ENCODE data around the gene IQGAP1.

The IQGAP1 gene

DNA sequence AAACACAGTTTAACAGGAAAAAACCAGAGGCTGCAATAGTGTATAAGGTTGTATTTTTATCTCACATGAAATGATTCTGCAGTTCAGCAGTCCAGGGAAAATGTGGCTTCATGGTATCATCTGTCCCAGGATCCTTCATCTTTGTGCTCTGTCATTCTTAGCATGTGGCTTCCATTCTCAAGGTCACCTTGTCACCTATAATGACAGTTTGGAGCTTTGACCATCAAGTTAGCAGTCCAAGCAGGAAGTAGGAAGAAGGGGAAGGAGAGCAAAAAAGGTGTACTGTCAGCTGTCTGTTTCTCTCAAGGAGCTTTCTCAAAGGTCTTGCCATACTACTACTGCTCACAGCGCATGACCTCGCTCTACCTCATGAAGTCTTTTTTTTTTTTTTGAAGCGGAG lies 83.1 kb downstream of the IQGAP1 start:
- TF ChIP-seq, protein P1, sequence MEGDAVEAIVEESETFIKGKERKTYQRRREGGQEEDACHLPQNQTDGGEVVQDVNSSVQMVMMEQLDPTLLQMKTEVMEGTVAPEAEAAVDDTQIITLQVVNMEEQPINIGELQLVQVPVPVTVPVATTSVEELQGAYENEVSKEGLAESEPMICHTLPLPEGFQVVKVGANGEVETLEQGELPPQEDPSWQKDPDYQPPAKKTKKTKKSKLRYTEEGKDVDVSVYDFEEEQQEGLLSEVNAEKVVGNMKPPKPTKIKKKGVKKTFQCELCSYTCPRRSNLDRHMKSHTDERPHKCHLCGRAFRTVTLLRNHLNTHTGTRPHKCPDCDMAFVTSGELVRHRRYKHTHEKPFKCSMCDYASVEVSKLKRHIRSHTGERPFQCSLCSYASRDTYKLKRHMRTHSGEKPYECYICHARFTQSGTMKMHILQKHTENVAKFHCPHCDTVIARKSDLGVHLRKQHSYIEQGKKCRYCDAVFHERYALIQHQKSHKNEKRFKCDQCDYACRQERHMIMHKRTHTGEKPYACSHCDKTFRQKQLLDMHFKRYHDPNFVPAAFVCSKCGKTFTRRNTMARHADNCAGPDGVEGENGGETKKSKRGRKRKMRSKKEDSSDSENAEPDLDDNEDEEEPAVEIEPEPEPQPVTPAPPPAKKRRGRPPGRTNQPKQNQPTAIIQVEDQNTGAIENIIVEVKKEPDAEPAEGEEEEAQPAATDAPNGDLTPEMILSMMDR (IDR thresholded peaks at IDR 0.05; ENCODE audit: low read depth, low read length, missing control alignments) = no peak
- Histone ChIP-seq H3K27me3 (replicated peaks) (no peaks in the 10 kb centered on the region), H3K36me3 (replicated peaks) (peaks cover 83% of the 10 kb centered on the region), H3K27ac (no peak overlapping the region), H3K4me3 (ENCODE audit: low read depth, low read length) (no peak overlapping the region)
- in situ Hi-C loops (cut with HindIII; ENCODE audit: low pct_ligation_motif_present, low sequenced_read_pairs) = no loop called here
- no peak for DNase-seq

DNA sequence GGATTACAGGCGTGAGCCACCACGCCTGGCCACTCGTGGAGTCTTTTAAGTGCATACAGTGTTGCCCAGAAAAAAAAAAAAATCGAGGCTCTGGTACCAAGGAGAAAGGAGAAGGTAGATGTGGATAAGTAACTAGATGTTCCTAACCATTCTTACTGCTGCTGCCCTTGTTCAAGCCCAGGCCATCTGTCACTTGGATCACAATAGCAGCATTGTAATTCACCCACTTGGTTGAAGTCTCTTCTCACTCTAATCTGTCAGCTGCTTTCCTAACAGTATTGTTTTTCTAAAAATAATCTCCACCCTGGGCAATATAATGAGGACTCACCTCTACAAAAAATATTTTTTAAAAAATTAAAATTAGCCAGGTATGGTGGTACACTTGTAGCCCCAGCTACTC lies 83.7 kb downstream of the IQGAP1 start:
- Histone ChIP-seq H3K27me3 (replicated peaks) (no peaks in the 10 kb centered on the region), H3K36me3 (replicated peaks) (peaks cover 82% of the 10 kb centered on the region), H3K27ac (no peak overlapping the region), H3K4me3 (ENCODE audit: low read depth, low read length) (no peak overlapping the region)
- TF ChIP-seq, protein P1 (IDR thresholded peaks at IDR 0.05; ENCODE audit: low read depth, low read length, missing control alignments) = no peak
- DNase-seq = no peak
- in situ Hi-C loops (cut with HindIII; ENCODE audit: low pct_ligation_motif_present, low sequenced_read_pairs) = no loop called here

DNA sequence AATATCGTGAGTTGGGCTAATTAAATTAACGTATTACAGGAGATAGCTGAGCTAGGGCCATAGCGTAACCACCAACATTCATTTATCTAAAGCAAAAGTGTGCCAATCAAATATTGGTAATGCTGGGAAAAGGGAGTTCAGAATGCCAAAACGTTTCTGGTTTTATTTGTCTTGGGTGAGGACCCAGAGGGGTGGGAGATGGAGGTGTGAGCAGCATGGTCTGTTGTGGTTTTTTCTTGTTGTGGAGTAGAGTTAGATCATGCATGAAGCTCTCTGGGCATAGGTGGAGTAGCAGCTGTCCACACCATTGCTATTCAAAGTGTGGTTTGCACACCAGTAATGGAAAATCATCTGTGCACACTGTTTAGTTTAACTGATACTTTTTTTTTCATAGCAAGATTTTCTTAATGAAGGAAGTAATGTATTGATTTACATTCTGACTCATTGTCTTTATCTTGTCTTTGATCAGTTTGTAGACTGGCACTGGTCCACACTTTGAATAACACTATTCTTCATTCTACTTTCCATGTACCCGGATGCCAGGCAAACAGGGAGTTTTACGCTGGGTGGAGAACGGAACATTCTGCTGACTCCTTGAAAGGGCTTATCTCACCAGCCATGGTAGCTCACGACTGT lies 90.9 kb downstream of the IQGAP1 start:
- H3K36me3 ChIP-seq (replicated peaks) = peaks cover 76% of the 10 kb centered on the region
- TF ChIP-seq, protein P1 (IDR thresholded peaks at IDR 0.05; ENCODE audit: low read depth, low read length, missing control alignments) = no peak
- H3K27me3 ChIP-seq (replicated peaks) = no peaks in the 10 kb centered on the region
- H3K27ac ChIP-seq = no peak overlapping the region
- DNase-seq = no peak
- no peak overlapping the region for H3K4me3 ChIP-seq (ENCODE audit: low read depth, low read length)
- in situ Hi-C loops (cut with HindIII; ENCODE audit: low pct_ligation_motif_present, low sequenced_read_pairs) = no loop called here

DNA sequence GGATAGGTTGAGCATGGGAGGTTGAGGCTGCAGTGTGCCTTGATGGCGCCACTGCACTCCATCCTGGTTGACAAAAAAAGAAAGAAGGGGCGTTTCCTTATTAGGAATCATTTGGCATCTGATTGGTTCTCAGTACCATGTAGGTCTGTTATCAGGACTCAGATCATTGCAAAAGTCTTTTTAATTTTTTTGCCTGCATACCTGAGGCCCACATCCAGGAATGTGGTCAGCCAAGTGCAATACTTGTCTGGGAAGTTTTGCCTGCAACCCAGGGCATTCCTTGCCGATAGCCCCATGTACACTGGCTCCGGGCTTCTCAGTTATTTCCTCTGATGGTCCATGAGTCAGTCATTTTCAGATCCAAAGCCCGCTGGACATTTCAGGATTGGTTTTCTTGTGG lies 91.6 kb downstream of the IQGAP1 start:
- Histone ChIP-seq H3K27ac (no peak overlapping the region), H3K36me3 (replicated peaks) (peaks cover 76% of the 10 kb centered on the region)
- peak; percentile 27 for DNase-seq

DNA sequence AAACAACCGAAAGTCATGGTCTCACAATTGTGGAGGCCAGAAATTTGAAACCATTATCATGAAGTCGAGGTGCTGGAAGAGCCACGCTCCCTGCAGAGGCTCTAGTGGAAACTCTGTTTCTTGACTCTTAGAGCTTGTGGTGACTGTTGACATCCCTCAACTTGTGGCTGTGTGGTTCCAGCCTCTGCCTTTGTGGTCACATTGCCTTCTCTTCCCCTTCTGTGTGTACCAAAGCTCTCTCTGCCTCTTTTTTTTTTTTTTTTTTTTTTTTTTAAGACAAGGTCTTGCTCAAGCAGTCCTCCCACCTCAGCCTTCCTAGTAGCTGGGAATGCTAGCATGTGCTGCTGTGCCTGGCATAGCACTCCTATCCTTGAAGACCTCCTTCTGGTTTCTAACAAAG lies 93.0 kb downstream of the IQGAP1 start:
- no peak overlapping the region for H3K27ac ChIP-seq
- no peak for DNase-seq
- in situ Hi-C loops (cut with HindIII; ENCODE audit: low pct_ligation_motif_present, low sequenced_read_pairs) = no loop called here
- H3K4me3 ChIP-seq (ENCODE audit: low read depth, low read length) = no peak overlapping the region
- H3K36me3 ChIP-seq (replicated peaks) = peaks cover 86% of the 10 kb centered on the region
- TF ChIP-seq, protein P1 (IDR thresholded peaks at IDR 0.05; ENCODE audit: low read depth, low read length, missing control alignments) = no peak
- H3K27me3 ChIP-seq (replicated peaks) = no peaks in the 10 kb centered on the region

More for the DNA sequence above, 91.6 kb downstream of the IQGAP1 start:
- Histone ChIP-seq H3K4me3 (ENCODE audit: low read depth, low read length) (no peak overlapping the region), H3K27me3 (replicated peaks) (no peaks in the 10 kb centered on the region)
- TF ChIP-seq, protein P1 (IDR thresholded peaks at IDR 0.05; ENCODE audit: low read depth, low read length, missing control alignments) = no peak
- in situ Hi-C loops (cut with HindIII; ENCODE audit: low pct_ligation_motif_present, low sequenced_read_pairs) = no loop called here

Measured in brain microvascular endothelial cell (primary cell).